SKM-1 (cell line): ENCODE measurements around the gene MYLK.
"Not testable (repeated sequence)": the region's sequence is repeated elsewhere in the genome, so short reads cannot be mapped to it uniquely, and the experiment has no call there.

Source experiments
- DNase-seq: peaks from one replicate; lab custom pipeline; 2025; ENCODE audit not compliant: unreplicated experiment; lab: John Stamatoyannopoulos, UW

The MYLK gene

DNA sequence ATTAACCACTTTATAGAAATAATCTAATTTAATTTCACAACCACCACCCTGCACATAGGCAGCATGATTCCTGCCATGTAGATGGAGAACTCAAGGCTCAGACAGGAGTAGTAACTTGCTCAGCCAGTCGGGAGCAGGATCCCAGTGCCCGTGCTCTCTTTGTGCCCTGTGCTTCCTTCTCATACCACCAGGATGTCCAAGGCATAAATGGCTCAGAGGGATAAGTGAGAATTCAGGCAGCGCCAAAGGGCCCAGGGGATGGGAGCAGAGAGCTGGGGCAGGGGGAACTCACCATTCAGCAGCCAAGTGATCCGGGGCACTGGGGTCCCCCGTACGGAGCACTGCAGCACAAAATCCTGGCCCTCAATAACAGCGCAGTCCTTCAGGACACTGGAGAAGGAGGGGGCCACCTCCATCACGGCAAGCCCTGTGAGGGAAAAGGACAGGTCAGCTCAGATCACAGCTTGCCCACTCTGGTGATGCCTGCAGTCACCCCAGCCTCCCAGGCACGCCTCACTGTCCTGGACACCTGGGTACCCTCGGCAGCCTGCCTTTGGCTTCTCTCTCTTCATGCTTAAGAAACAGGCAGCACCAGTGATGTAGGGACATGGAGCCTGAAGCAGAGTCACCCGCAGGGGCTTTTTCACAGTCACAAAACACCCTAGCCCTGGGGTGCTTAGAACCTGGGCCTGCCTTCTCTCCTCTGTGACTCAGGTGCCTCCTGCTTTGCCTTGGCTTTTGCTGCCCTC lies 158.3 kb downstream of the MYLK start:
- no peak for DNase-seq

- DNase-seq: no peak
Measured at GRCh38 chr3:123724306-123724705, 159.8 kb downstream of the MYLK start.

DNA sequence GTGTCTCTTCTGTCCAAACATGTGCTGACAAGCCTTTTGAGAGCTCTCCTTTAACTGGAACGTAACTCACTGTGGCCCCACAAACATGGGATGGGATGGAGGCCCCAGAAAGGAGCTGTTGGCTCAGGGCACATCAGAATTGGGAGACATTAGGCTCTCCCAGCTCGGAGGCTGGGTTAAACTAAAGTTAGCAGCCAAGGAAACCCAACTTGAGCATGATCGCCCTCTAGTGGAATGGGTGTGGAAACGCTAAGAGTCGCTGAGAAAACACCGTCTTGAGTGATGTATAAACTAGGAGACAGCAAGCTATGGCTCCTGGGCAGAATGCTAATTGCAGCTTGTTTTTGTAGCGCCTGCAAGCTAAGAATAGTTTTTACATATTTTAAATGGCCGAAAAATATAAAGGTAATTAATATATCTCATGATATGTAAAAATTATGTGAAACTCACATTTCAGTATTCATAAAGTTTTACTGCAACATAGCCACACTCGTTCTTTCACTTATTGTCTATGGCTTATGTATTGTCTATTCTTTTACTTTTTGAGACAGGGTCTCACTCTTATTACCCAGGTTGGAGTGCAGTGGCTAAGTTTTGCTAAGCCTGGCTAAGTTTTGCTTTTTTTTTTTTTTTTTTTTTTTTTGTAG lies 160.5 kb downstream of the MYLK start:
- DNase-seq: peak; percentile 75

GRCh38 chr3:123723070-123723469 lies 161.1 kb downstream of the MYLK start:
- DNase-seq: no peak

DNA sequence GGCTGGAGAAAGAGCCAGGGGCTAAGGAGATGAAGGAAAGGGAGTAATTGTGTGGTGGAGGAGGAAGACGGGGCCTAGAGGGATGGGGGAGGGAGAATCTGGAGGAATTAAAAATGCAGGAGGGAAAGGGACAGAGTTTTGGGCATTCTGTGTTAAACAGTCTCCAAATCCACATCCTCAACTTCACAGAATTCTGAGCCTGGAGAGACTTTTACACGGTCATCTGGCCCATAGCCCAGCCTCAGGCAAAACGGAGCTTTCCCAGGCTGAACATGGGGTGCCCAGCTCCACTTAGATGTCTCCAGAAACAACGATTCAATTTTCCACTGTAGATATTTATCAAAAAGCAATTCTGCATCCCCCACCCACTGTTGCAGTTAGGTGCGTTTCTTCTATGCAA lies 161.7 kb downstream of the MYLK start:
- DNase-seq: no peak

DNA sequence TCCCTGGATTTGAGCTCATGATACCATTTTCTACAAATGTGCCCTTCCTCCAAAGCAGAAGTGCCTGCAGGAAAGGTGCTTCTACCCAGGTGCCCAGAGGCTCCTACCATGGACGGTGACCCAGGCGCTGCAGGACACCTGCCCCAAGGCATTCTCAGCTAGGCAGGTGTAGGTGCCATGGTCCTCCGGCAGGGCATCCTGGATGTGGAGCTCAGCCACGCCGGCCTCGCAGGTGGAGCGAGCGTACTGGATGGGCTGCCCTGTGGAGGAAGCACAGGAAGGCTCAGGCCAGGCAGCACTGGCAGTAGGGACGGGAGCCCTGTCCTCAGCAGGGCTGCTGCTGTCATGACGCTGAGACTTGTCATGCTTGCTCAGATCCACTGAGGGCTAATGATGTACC lies 162.1 kb downstream of the MYLK start:
- no peak for DNase-seq

- not testable (repeated sequence) for DNase-seq
Measured at GRCh38 chr3:123721095-123721689, 162.9 kb downstream of the MYLK start.

DNA sequence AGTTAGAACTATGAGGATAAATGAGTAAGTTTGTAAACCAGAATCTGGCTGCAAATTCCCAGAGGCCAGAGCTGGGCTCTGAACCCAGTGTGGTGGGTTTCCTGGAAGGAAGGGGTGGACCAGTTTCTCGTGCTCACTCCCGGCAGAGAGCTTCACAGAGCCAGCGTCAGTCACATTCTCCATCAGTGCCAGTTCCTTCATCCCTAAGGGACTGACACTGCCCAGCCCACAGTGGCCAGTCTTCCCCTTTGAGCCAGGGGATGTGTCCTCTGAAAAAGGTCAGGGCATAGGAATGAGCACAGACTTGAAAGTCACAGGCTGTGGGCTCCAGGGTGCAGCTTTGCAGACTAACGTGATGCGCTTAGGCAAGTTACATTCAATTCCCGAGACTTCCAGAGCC lies 163.5 kb downstream of the MYLK start:
- DNase-seq: no peak

DNA sequence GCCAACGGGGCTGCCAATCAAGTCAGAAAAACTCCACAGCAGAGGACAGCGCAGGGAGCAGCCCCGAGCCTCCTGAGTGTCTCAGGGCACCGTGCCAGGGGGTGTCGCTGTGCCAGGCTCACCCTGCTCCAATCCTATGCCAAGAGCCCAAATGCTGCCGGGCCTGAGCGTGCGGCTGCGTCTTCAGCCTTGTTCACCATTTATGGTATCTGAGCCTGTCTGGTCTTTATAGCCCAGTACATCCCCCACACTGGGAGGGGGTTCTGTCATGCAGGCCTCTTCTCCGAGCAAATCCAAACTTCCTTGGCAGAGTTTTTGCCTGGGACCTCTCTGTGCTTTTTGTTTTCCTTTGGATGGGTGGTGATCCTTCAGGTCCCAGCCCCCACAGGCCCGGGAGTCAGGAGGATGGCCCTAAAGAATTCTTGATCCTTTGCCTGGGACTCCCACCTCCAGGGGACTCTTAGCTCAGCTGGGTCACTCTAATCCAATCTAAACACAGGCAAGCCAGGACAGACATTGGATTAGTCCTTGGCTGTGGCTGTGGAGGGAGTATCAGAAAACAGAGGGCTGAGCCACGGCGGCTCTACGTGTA lies 164.2 kb downstream of the MYLK start:
- DNase-seq: no peak

GRCh38 chr3:123719061-123719756 lies 164.9 kb downstream of the MYLK start:
- DNase-seq: peak; percentile 22

DNA sequence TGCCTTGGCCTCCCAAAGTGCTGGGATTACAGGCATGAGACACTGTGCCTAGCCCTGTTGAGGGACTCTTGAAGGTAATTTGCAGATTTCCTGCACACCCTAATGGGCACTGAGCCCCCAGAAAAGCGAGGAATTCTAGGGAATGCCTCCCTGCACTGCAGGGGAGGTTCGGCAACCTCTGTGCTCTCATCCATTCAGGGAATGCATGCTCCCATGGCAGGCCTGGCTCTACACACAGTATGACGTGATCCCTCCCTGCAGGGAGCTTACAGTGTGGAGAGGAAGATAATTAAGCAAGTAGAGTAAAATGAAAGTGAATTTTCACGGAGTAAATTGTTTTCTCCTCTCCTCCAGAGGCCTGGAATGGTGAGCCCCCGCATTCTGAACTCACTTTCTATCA lies 166.0 kb downstream of the MYLK start:
- DNase-seq: no peak

- DNase-seq: not testable (repeated sequence)
Measured at GRCh38 chr3:123717451-123717850, 166.7 kb downstream of the MYLK start.

DNA sequence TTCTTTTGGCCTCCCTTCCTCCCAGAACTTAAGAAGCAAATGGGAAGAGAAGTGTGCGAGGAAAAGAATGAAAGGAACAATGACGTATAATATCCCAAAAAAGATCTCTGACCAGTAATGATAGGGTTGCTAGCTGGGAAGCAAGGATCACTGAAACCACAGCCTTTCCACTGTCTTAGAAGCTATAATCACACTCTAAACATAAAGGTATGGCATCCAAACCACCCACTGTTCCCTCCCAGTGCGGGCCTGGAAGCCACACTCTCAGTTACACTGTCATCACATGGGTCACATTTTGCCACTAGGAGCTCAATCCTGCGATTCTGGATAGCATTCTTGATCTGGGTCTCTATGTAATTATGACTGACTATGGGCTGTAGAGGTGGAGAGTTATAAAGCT lies 167.7 kb downstream of the MYLK start:
- DNase-seq: no peak

DNA sequence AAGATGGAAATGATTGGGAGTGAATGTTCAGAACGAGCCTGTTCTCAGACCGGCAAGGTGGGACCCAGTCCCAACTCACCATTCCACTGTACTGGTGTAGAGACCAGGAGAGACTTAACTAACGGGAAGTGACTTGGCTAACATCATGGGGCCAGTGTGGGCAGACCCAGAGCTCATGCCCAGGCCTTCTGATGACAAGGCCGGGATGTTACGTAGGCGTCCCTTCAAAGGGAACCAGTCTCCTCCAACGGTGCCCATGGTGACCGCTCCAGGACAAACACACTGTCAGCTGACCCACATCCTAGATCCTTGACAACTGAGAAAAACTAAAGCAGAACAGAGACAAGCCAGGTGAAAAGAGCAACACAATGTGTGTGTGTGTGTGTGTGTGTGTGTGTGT lies 170.9 kb downstream of the MYLK start:
- DNase-seq: no peak

GRCh38 chr3:123712077-123712860 lies 171.9 kb downstream of the MYLK start:
- DNase-seq: no peak

DNA sequence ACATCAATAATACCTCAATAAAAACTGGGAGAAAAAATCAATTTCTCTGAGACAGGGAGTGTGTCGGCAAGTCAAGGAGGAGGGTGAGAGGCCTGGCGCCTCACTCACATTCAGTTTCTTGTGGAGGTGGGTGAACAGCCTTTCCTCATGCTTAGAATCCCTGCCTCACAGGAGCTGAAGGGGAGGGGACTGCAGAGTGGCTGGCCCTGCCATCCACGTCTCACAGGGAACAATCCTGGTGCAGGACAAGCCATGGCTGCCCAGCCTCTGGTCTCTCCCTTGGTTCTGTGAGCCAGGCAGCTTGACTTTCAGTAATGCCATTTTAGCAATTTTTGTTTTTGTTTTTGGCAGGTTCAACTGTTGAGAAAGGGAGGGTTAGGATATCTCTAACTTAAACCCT lies 172.8 kb downstream of the MYLK start:
- no peak for DNase-seq

DNA sequence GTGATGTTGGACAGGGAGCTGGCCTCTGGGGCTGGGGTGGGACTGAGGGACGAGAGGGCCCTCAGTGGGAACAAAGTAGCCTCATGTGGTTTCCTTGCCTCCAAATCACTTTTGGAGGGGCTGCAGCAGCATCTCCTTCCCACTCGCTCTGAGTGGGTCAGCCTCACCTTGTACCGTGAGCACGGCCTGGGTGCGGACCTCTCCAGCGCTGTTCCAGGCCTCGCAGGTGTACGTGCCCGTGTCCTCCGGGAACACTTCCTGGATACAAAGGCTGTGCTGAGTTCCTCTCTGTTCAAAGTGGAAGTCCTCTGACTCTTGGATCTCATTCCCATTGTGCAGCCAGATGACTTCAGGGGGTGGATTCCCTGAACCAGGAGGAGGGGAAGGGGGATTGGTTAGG lies 175.6 kb downstream of the MYLK start:
- no peak for DNase-seq

DNA sequence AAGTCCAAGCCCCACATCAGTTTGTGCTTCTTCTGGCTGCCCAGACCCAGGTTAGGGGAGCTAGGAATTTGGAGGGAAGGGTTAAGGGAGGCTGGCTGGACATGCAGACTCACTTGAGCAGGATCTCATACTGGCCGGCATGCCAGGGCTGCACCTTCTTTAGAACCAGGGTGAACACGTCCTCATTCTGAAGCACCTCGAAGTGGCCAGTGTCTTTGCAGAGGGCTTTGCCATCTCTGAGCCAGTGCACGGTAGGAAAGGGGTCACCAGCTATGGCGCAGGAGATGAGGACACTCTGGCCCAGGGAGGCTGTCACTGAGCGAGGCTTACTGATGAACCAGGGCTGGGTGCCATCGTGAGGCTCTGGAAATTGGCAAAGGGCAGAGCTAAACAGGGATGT lies 176.5 kb downstream of the MYLK start:
- DNase-seq: not testable (repeated sequence)

GRCh38 chr3:123706871-123707270 lies 177.3 kb downstream of the MYLK start:
- DNase-seq: no peak

- no peak for DNase-seq
Measured at GRCh38 chr3:123705488-123706285, 178.4 kb downstream of the MYLK start.
